C4-2B (cell line): Measurements from ENCODE around the gene TMEM222.

Source experiments
- ZFX ChIP-seq: fragments of 450-650 bp; IDR thresholded peaks from 2 replicates; pipeline ENCODE4 v1.6.1; 2017
- TF ChIP-seq, protein P1 (sequence below): fragments of 450-650 bp; conservative IDR thresholded peaks from 2 replicates; pipeline ENCODE4 v1.5.1; 2017; ENCODE audit warnings: mild to moderate bottlenecking

DNA sequence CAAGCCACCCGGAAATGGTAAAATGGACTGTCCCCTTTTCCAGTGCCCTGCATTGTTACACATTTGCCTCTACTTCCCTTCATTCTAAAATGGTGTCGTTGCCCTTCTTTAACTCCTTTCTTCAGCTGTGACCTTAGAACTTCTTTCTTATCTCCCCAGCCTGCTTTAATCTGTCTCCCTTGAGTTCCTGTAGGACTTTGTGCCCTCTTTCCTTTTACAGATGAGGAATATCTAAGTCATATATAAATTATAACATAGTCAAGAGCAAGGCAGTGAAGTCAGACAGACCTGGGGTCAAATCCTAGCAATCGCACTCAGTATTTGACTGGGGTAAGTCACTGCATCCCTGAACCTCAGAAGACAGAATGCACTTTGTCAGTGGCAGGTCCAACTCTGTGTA, 31.4 kb upstream of the TMEM222 start:
- TF ChIP-seq, protein P1, sequence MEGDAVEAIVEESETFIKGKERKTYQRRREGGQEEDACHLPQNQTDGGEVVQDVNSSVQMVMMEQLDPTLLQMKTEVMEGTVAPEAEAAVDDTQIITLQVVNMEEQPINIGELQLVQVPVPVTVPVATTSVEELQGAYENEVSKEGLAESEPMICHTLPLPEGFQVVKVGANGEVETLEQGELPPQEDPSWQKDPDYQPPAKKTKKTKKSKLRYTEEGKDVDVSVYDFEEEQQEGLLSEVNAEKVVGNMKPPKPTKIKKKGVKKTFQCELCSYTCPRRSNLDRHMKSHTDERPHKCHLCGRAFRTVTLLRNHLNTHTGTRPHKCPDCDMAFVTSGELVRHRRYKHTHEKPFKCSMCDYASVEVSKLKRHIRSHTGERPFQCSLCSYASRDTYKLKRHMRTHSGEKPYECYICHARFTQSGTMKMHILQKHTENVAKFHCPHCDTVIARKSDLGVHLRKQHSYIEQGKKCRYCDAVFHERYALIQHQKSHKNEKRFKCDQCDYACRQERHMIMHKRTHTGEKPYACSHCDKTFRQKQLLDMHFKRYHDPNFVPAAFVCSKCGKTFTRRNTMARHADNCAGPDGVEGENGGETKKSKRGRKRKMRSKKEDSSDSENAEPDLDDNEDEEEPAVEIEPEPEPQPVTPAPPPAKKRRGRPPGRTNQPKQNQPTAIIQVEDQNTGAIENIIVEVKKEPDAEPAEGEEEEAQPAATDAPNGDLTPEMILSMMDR = no peak
- TF ChIP-seq ZFX = no peak
